HFFc6 (cell line): ENCODE measurements around the gene SLC9A5. TPM values are rescaled to one million over a fixed set of nuclear protein-coding genes. Genes with fewer than 3 reads are reported as not detected.

Source experiments
- DNase-seq: peaks from one replicate; pipeline ENCODE4 v3.0.0-alpha.2; 2018
- H3K27ac Mint-ChIP-seq: 2 replicates; pipeline ENCODE4 v1.8.0; 2020; ENCODE audit warnings: mild to moderate bottlenecking, mixed read lengths
- H3K27me3 Mint-ChIP-seq: 2 replicates; pipeline ENCODE4 v1.8.0; 2021; ENCODE audit warnings: mild to moderate bottlenecking, moderate library complexity, mixed read lengths; ENCODE audit not compliant: insufficient read depth
- H3K36me3 Mint-ChIP-seq: 2 replicates; pipeline ENCODE4 v1.8.0; 2021; ENCODE audit warnings: low read depth, mixed read lengths
- H3K4me1 Mint-ChIP-seq: 2 replicates; pipeline ENCODE4 v1.8.0; 2020; ENCODE audit warnings: low read depth, mixed read lengths
- H3K4me3 Mint-ChIP-seq: 2 replicates; pipeline ENCODE4 v1.8.0; 2020; ENCODE audit warnings: mild to moderate bottlenecking, moderate library complexity, mixed read lengths
- H3K9me3 Mint-ChIP-seq: 2 replicates; pipeline ENCODE4 v1.8.0; 2020; ENCODE audit warnings: mild to moderate bottlenecking, mixed read lengths
- CTCF ChIP-seq: fragments of 200-600 bp; sonication (generic); IDR thresholded peaks from 2 replicates; pipeline ENCODE4 v1.5.0; 2021; ENCODE audit warnings: antibody characterized with exemption, mild to moderate bottlenecking
- long read RNA-seq: library from polyadenylated mRNA; unstranded; transcript quantifications from one replicate; pipeline ENCODE4 v2.0.0, GENCODE V29; 2019
- total RNA-seq, 6 experiments: library from RNA; stranded (reverse); fragmentation: NEBNext Ultra II Directional; extraction: Animal tissue kit (Norgen Biotek cat#: 25700); gene quantifications; 2 replicates in 1 of 6; 3 replicates in 5 of 6; pipeline ENCODE4 v1.2.3, GENCODE V29; 2021

SLC9A5 gene
- total RNA-seq = 1 to 10 TPM; 3.3 to 4.2 (median 3.7) TPM
- long read RNA-seq, partial matches to known transcripts = 1 of 6 reads
- long read RNA-seq, other reads (novel, unspliced or antisense) = 5 of 6 reads

GRCh38 chr16:67248401-67249177 lies at the start of gene SLC9A5:
SLC9A5 (plus strand) TSS chr16:67248979; CDS start chr16:67249015, 36 bp downstream.
- peak within 1 kb of the TSS; percentile 97 for H3K27ac Mint-ChIP-seq
- DNase-seq = no peak
- no peaks in the 10 kb centered on the region for H3K9me3 Mint-ChIP-seq
- TF ChIP-seq CTCF = peak; percentile 63
- H3K27me3 Mint-ChIP-seq = peaks cover 2% of the 10 kb centered on the region
- peak within 1 kb of the TSS; percentile 89 for H3K4me3 Mint-ChIP-seq
- no peaks in the 10 kb centered on the region; the same call in 1 of the 2 replicates for H3K36me3 Mint-ChIP-seq
- H3K4me1 Mint-ChIP-seq = peaks cover 49% of the 10 kb centered on the region

GRCh38 chr16:67199011-67199807 lies 49.6 kb upstream of the SLC9A5 start, which contains the start of gene ELMO3:
ELMO3 (plus strand) TSS chr16:67199131; CDS start chr16:67199327, 196 bp downstream.
- H3K4me1 Mint-ChIP-seq = peaks cover 13% of the 10 kb centered on the region
- H3K9me3 Mint-ChIP-seq = no peaks in the 10 kb centered on the region
- DNase-seq = no peak
- peaks cover 9% of the 10 kb centered on the region for H3K27me3 Mint-ChIP-seq
- H3K27ac Mint-ChIP-seq = 0 out of 2 replicates have a peak within 1 kb of the TSS, but pooled peaks have one; percentile 16
- no peak within 1 kb of the TSS for H3K4me3 Mint-ChIP-seq
- peak; percentile 50 for TF ChIP-seq CTCF
- H3K36me3 Mint-ChIP-seq = peaks cover 27% of the 10 kb centered on the region; the same call in 1 of the 2 replicates

GRCh38 chr16:67199808-67200198 lies 49.0 kb upstream of the SLC9A5 start:
- Mint-ChIP-seq H3K36me3 (peaks cover 27% of the 10 kb centered on the region; the same call in 1 of the 2 replicates), H3K9me3 (no peaks in the 10 kb centered on the region), H3K4me3 (no peak overlapping the region), H3K27ac (no peak overlapping the region), H3K4me1 (peaks cover 13% of the 10 kb centered on the region), H3K27me3 (peaks cover 9% of the 10 kb centered on the region)
- TF ChIP-seq CTCF = peak; percentile 24
- no peak for DNase-seq

- Mint-ChIP-seq H3K27me3 (peaks cover 10% of the 10 kb centered on the region), H3K4me3 (no peak overlapping the region), H3K36me3 (peaks cover 24% of the 10 kb centered on the region; the same call in 1 of the 2 replicates), H3K9me3 (no peaks in the 10 kb centered on the region), H3K27ac (no peak overlapping the region), H3K4me1 (peaks cover 13% of the 10 kb centered on the region)
- no peak for DNase-seq
- TF ChIP-seq CTCF = no peak
Measured at GRCh38 chr16:67200491-67200890, 48.3 kb upstream of the SLC9A5 start.
